ENCODE results near the gene BCAS3.

The BCAS3 gene

GRCh38 chr17:60675997-60676396, 1.7 kb upstream of the BCAS3 start:
- no peak for DNase-seq

- no peak for DNase-seq
Measured at GRCh38 chr17:60676758-60677307, 818 bp upstream of the BCAS3 start.

GRCh38 chr17:60678118-60678444, 430 bp downstream of the BCAS3 start:
- no peak for DNase-seq

GRCh38 chr17:60679287-60679686, 1.6 kb downstream of the BCAS3 start:
- no peak for DNase-seq

GRCh38 chr17:60680754-60681153, 3.1 kb downstream of the BCAS3 start:
- no peak for DNase-seq

- DNase-seq = no peak
Measured at GRCh38 chr17:60685437-60685836, 7.8 kb downstream of the BCAS3 start.

- no peak for DNase-seq
Measured at GRCh38 chr17:60695960-60696359, 18.3 kb downstream of the BCAS3 start.

- no peak for DNase-seq
Measured at GRCh38 chr17:60699090-60699489, 21.4 kb downstream of the BCAS3 start.

- DNase-seq = no peak
Measured at GRCh38 chr17:60704170-60704569, 26.5 kb downstream of the BCAS3 start.

- DNase-seq = no peak
Measured at GRCh38 chr17:60712675-60713074, 35.0 kb downstream of the BCAS3 start.

- no peak for DNase-seq
Measured at GRCh38 chr17:60713608-60714007, 36.0 kb downstream of the BCAS3 start.

GRCh38 chr17:60716766-60717165, 39.1 kb downstream of the BCAS3 start:
- no peak for DNase-seq

GRCh38 chr17:60717814-60718213, 40.2 kb downstream of the BCAS3 start:
- DNase-seq = no peak

- peak in 2 of 5 donors; percentile 30 to 50 for DNase-seq
Measured at GRCh38 chr17:60720763-60721531, 43.3 kb downstream of the BCAS3 start.

GRCh38 chr17:60724647-60725046, 47.0 kb downstream of the BCAS3 start:
- no peak for DNase-seq

GRCh38 chr17:60729854-60730253, 52.2 kb downstream of the BCAS3 start:
- DNase-seq = no peak

- no peak for DNase-seq
Measured at GRCh38 chr17:60730273-60730672, 52.6 kb downstream of the BCAS3 start.

GRCh38 chr17:60738287-60738686, 60.6 kb downstream of the BCAS3 start:
- DNase-seq = no peak

GRCh38 chr17:60740584-60740983, 62.9 kb downstream of the BCAS3 start:
- DNase-seq = no peak

GRCh38 chr17:60741031-60741430, 63.4 kb downstream of the BCAS3 start:
- no peak for DNase-seq

- no peak for DNase-seq
Measured at GRCh38 chr17:60743282-60743681, 65.6 kb downstream of the BCAS3 start.

- DNase-seq = no peak
Measured at GRCh38 chr17:60743799-60744198, 66.1 kb downstream of the BCAS3 start.

GRCh38 chr17:60744355-60744966, 66.8 kb downstream of the BCAS3 start:
- no peak for DNase-seq

- DNase-seq = no peak
Measured at GRCh38 chr17:60745544-60745943, 67.9 kb downstream of the BCAS3 start.
